Naive B cell (primary cell): ENCODE measurements around the gene ERG. TPM values are rescaled to one million over a fixed set of nuclear protein-coding genes. Genes with fewer than 3 reads are reported as not detected.
A peak's percentile ranks its signal among the peaks of the same experiment; 100 is the strongest.

Experiments used
- ATAC-seq, 2 donors: fragments of 150-1000 bp; cut with Tn5 transposase; 2 replicates each; pipeline ENCODE4 v1.10.0; 2021; ENCODE audit warnings: low read depth in 2 of 2, mild to moderate bottlenecking in 2 of 2, moderate library complexity in 2 of 2
- DNase-seq: peaks from one replicate; pipeline ENCODE4 v3.0.0; 2022
- H3K27ac Mint-ChIP-seq, 6 donors: one replicate each; pipeline ENCODE4 v1.8.0; 2020 to 2022; ENCODE audit warnings: mild to moderate bottlenecking in 6 of 6, mixed read lengths in 6 of 6, moderate library complexity in 5 of 6, inconsistent platforms in 2 of 6
- H3K27me3 Mint-ChIP-seq, 3 donors: one replicate each; pipeline ENCODE4 v1.8.0; 2021 to 2022; ENCODE audit warnings: mixed read lengths in 3 of 3, mild to moderate bottlenecking in 1 of 3
- H3K36me3 Mint-ChIP-seq, 2 donors: one replicate each; pipeline ENCODE4 v1.8.0; 2020 to 2022; ENCODE audit warnings: mixed read lengths in 2 of 2, inconsistent platforms in 1 of 2, mild to moderate bottlenecking in 1 of 2
- H3K4me1 Mint-ChIP-seq, 3 donors: one replicate each; pipeline ENCODE4 v1.8.0; 2020 to 2022; ENCODE audit warnings: mixed read lengths in 3 of 3, inconsistent platforms in 1 of 3, mild to moderate bottlenecking in 1 of 3, moderate library complexity in 1 of 3
- H3K4me3 Mint-ChIP-seq, 8 donors: one replicate each; pipeline ENCODE4 v1.8.0; 2020 to 2022; ENCODE audit warnings: mild to moderate bottlenecking in 8 of 8, mixed read lengths in 8 of 8, moderate library complexity in 8 of 8, inconsistent platforms in 2 of 8
- H3K9me3 Mint-ChIP-seq, 7 donors: one replicate each; pipeline ENCODE4 v1.8.0; 2020 to 2022; ENCODE audit warnings: mixed read lengths in 7 of 7, mild to moderate bottlenecking in 5 of 7, inconsistent platforms in 2 of 7, moderate library complexity in 1 of 7
- polyA plus RNA-seq, 6 donors: library from polyadenylated mRNA; unstranded; fragments of 300-500 nt; fragmentation: Illumina TruSeq; gene quantifications; one replicate each; pipeline ENCODE4 v1.2.3, GENCODE V29; 2021; ENCODE audit warnings: low read depth in 6 of 6

Gene ERG
- polyA plus RNA-seq, 6 donors from 2014 or later, result not detected

- ATAC-seq (no peak), DNase-seq (no peak)
- H3K4me3 Mint-ChIP-seq, result no peak overlapping the region
- peaks cover 45 to 65% (median 57%) of the 10 kb centered on the region in 3 donors for H3K27me3 Mint-ChIP-seq
- H3K36me3 Mint-ChIP-seq, result no peaks in the 10 kb centered on the region
- H3K9me3 Mint-ChIP-seq, result peaks cover 0 to 1% (median 0%) of the 10 kb centered on the region in 7 donors
- peaks cover 2 to 7% (median 6%) of the 10 kb centered on the region in 3 donors for H3K4me1 Mint-ChIP-seq
- H3K27ac Mint-ChIP-seq, result no peak overlapping the region
Measured at GRCh38 chr21:38494251-38494642, 4.0 kb downstream of the ERG start.

DNA sequence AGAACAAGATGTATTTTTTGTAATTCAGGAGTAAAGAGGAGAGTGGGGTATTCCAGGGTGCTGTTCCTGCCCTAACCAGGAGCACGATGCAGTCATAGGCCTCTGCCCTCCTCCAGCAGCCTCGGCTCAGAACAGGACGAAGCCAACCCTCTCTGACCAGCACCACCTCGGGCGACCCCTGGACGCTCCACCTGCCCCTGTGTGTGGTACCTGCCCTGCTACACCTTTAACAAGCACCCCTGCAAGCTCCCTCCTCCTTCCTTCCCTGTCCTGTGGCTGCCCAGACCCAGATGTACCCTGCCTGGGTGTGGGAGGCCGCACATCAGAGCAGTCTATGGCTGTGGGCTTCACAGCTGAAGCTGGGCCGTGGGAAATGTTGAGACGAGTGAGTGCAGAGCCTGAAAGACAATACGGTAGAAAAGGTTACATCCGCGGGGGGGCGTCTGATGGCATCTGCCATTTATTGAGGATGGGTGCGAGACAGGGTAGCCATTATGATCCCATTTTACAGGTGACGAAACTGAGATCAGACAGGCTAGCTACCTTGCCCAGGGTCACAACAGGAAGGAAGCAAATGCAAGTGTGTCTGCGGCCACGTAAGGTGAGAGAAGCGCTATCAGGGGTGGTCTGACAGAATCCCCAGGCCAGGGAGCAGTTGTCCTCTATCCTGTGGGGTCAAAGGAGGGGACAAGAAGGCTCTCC, 4.6 kb downstream of the ERG start:
- H3K27ac Mint-ChIP-seq, result peak overlapping the region in 1 of 6 donors; percentile 44
- no peak for DNase-seq
- H3K9me3 Mint-ChIP-seq, result peaks cover 0 to 1% (median 0%) of the 10 kb centered on the region in 7 donors
- peaks cover 45 to 63% (median 56%) of the 10 kb centered on the region in 3 donors for H3K27me3 Mint-ChIP-seq
- no peaks in the 10 kb centered on the region for H3K36me3 Mint-ChIP-seq
- ATAC-seq, result no peak
- H3K4me1 Mint-ChIP-seq, result peaks cover 1 to 7% (median 6%) of the 10 kb centered on the region in 3 donors
- H3K4me3 Mint-ChIP-seq, result no peak overlapping the region

DNA sequence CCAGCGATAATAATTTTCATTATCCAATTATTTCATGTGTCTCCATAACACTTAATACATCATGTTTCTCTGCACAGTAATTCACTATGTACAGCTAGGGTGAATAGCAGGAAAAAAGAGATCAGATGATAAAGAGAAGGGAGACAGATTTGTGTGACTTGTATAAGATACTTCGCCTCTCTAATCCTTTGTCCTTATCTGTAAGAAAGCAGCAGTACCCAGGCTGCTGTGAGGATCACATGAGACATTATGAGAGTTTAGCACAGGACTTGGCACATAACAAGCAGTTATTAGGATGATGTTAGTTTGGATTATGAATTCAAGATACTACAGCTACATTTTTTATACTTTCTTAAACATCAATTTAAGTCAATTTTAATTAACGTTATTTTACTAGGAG, 6.3 kb downstream of the ERG start:
- peaks cover 0 to 1% (median 0%) of the 10 kb centered on the region in 7 donors for H3K9me3 Mint-ChIP-seq
- peaks cover 40 to 52% (median 42%) of the 10 kb centered on the region in 3 donors for H3K27me3 Mint-ChIP-seq
- DNase-seq, result no peak
- peaks cover 0 to 7% (median 6%) of the 10 kb centered on the region in 3 donors for H3K4me1 Mint-ChIP-seq
- no peak overlapping the region for H3K27ac Mint-ChIP-seq
- H3K36me3 Mint-ChIP-seq, result no peaks in the 10 kb centered on the region
- no peak overlapping the region for H3K4me3 Mint-ChIP-seq
- ATAC-seq, result no peak

DNA sequence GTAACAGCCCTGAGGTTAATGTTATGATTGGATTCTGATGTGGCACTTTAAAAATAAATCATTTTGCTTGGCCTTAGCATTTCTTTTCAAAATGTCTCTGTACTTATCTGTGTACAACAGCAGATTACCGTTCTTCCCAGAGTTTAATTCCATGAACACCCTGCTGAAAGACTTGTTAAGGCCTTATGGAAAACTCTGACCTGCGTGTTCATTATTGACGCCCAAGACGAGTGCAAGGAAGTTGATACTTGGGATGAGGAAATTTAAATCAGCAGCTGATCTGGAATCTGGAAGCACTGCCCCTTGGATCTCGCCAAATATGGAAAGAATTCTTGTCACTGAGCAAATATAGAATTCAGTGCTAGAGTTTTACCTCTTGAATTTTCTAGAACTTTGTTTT, 6.7 kb downstream of the ERG start:
- peaks cover 38 to 51% (median 42%) of the 10 kb centered on the region in 3 donors for H3K27me3 Mint-ChIP-seq
- H3K27ac Mint-ChIP-seq, result no peak overlapping the region
- no peak for ATAC-seq

GRCh38 chr21:38490411-38491020, 7.8 kb downstream of the ERG start:
- peaks cover 0 to 1% (median 0%) of the 10 kb centered on the region in 7 donors for H3K9me3 Mint-ChIP-seq
- H3K36me3 Mint-ChIP-seq, result no peaks in the 10 kb centered on the region
- H3K27ac Mint-ChIP-seq, result no peak overlapping the region
- ATAC-seq (no peak), DNase-seq (no peak)
- H3K4me3 Mint-ChIP-seq, result no peak overlapping the region
- H3K4me1 Mint-ChIP-seq, result peaks cover 0 to 7% (median 6%) of the 10 kb centered on the region in 3 donors
- peaks cover 29 to 48% (median 33%) of the 10 kb centered on the region in 3 donors for H3K27me3 Mint-ChIP-seq

More for the DNA sequence above, 6.7 kb downstream of the ERG start:
- peaks cover 0 to 7% (median 6%) of the 10 kb centered on the region in 3 donors for H3K4me1 Mint-ChIP-seq
- H3K36me3 Mint-ChIP-seq, result no peaks in the 10 kb centered on the region
- H3K4me3 Mint-ChIP-seq, result no peak overlapping the region
- DNase-seq, result no peak
- H3K9me3 Mint-ChIP-seq, result peaks cover 0 to 1% (median 0%) of the 10 kb centered on the region in 7 donors

DNA sequence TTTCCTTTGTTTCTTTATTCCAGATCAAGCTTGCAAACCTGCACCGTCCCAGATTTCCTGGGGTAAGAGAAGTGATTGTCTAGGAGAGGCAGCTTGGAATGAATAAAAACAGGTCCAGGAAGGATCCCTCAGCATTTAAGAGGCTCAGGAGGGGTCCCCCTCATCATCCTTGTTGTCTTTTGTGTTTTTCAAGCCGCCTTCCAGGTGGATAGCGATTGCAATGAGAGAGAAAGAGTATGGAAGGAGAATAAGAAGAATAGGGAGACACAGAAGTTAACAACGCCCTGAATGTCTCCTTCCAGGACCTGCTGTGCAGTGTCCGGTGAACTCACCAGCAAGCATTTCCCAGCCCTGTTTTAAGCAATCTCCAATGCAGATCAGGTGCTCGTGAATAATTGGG, 8.5 kb downstream of the ERG start:
- no peak for ATAC-seq
- peaks cover 0 to 6% (median 4%) of the 10 kb centered on the region in 3 donors for H3K4me1 Mint-ChIP-seq
- peaks cover 21 to 41% (median 25%) of the 10 kb centered on the region in 3 donors for H3K27me3 Mint-ChIP-seq
- no peak for DNase-seq
- no peak overlapping the region for H3K4me3 Mint-ChIP-seq
- H3K27ac Mint-ChIP-seq, result no peak overlapping the region
- peaks cover 0 to 1% (median 0%) of the 10 kb centered on the region in 7 donors for H3K9me3 Mint-ChIP-seq
- H3K36me3 Mint-ChIP-seq, result no peaks in the 10 kb centered on the region

DNA sequence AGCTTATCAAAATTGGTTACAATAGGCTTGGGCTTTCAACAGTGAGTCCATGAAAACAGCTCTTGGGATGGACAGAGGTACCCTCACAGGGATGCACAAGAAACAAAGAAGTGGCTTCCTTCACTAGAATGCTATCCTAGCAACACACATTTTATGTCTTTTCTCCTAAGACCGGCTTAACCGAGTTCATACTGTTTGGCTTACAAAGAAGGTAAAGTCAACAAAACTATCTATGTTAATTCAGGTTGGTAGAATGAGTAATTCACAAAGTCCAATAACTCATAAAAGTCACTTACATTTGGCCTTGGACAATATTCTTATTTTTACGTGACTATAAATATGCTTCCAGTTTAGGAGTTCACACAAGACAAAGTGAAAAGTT, 9.0 kb downstream of the ERG start:
- H3K36me3 Mint-ChIP-seq, result no peaks in the 10 kb centered on the region
- peaks cover 0 to 1% (median 0%) of the 10 kb centered on the region in 7 donors for H3K9me3 Mint-ChIP-seq
- H3K27ac Mint-ChIP-seq, result no peak overlapping the region
- DNase-seq (no peak), ATAC-seq (no peak)
- H3K4me1 Mint-ChIP-seq, result peaks cover 0 to 6% (median 4%) of the 10 kb centered on the region in 3 donors
- no peak overlapping the region for H3K4me3 Mint-ChIP-seq
- peaks cover 17 to 37% (median 22%) of the 10 kb centered on the region in 3 donors for H3K27me3 Mint-ChIP-seq

DNA sequence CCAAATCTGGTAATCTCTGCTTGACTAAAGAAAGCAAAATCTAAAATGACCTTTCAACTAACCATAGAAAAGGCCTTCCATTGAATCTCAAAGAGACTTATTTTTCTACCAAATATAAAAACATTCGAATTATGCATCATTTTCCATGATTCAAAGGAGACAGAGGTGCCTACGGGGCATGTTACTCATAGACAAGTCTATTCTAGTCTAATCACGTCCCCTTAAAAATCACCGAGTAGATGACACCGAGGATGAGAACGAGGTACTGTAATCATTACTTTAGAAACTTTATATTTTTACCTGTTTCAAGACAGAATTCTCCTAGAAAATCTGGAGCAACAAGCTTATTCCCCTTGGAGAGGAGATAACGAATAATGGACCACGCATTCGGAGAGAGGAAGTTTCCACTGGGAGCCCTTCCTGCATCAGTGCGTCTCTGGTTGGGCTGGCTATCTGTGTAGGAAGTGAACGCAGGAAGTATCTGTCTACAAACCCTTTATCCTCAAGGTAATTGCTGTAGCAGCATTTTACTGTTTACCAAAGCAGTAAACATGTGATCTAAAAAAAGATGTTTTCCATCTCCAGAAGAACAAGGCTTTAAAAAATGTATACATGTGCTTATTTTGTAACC, 9.5 kb downstream of the ERG start:
- Mint-ChIP-seq H3K4me1 (peaks cover 0 to 3% (median 2%) of the 10 kb centered on the region in 3 donors), H3K36me3 (no peaks in the 10 kb centered on the region), H3K9me3 (peaks cover 0 to 1% (median 0%) of the 10 kb centered on the region in 7 donors), H3K4me3 (peak overlapping the region in 1 of 8 donors; percentile 2), H3K27me3 (peaks cover 14 to 34% (median 20%) of the 10 kb centered on the region in 3 donors), H3K27ac (no peak overlapping the region)
- DNase-seq (no peak), ATAC-seq (no peak)

DNA sequence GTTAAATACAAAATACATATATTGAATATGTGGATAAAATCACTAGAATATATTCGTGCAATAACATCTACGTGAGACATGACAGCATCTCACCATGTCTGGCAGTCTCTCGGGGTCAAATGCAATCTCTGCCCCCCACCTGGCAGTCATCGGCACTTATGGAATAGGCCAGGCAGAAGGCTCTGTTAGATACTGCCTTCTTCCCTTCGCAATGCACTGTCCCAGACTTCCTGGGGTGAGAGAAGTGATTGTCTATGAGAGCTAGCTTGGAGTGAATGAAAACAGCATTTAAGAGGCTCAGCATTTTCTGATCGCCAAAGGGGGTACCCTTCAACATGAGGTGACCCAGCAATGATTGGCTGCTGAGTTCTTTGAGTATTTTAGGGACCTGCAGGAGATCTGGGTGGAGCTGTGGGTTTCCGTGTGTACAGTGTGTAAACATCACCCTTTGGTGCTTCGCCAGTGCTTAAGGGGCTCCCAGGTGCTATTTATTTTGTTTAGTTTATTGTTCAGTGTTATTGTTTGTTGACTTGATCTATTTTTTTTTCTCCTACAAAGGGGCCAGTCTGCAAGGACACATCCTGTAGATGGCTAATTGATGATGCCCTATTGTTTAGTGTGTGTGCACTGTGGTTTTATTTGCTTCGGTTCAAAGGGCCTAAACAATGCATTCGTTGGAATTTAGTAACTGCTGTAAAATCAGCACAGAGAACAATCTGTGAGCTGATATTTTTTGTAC, 10.2 kb downstream of the ERG start:
- H3K27ac Mint-ChIP-seq, result no peak overlapping the region
- no peak for ATAC-seq
- no peaks in the 10 kb centered on the region for H3K9me3 Mint-ChIP-seq
- no peak for DNase-seq
- H3K4me1 Mint-ChIP-seq, result no peaks in the 10 kb centered on the region
- peaks cover 10 to 29% (median 18%) of the 10 kb centered on the region in 3 donors for H3K27me3 Mint-ChIP-seq
- H3K36me3 Mint-ChIP-seq, result no peaks in the 10 kb centered on the region
- no peak overlapping the region for H3K4me3 Mint-ChIP-seq

DNA sequence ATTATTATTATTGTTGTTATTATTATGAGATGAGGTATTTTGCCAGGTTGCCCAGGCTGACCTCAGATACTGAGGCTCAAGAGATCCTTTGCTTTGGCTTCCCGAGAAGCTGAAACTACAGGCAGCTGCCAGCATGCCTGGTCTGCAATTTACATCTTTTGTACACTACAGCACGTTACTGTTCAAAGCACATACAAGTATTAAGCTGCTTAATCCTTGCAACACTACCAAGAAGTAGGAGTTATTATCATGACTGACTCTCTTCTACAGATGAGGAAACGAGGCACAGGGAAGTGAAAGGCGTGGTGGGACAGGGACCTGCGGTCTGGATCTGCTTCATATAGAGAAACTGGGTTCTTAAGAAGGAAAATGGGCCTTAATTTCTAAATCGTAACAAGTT, 11.6 kb downstream of the ERG start:
- Mint-ChIP-seq H3K27me3 (peaks cover 5 to 22% (median 11%) of the 10 kb centered on the region in 3 donors), H3K9me3 (no peaks in the 10 kb centered on the region), H3K4me3 (no peak overlapping the region), H3K27ac (no peak overlapping the region), H3K36me3 (no peaks in the 10 kb centered on the region), H3K4me1 (no peaks in the 10 kb centered on the region)
- ATAC-seq, result no peak
- no peak for DNase-seq

- no peak overlapping the region for H3K27ac Mint-ChIP-seq
- peaks cover 5 to 22% (median 6%) of the 10 kb centered on the region in 3 donors for H3K27me3 Mint-ChIP-seq
- H3K4me1 Mint-ChIP-seq, result no peaks in the 10 kb centered on the region
- H3K36me3 Mint-ChIP-seq, result no peaks in the 10 kb centered on the region
- no peaks in the 10 kb centered on the region for H3K9me3 Mint-ChIP-seq
- peak overlapping the region in 1 of 8 donors; percentile 52 for H3K4me3 Mint-ChIP-seq
- DNase-seq (no peak), ATAC-seq (no peak)
Measured at GRCh38 chr21:38486221-38486620, 12.1 kb downstream of the ERG start.

DNA sequence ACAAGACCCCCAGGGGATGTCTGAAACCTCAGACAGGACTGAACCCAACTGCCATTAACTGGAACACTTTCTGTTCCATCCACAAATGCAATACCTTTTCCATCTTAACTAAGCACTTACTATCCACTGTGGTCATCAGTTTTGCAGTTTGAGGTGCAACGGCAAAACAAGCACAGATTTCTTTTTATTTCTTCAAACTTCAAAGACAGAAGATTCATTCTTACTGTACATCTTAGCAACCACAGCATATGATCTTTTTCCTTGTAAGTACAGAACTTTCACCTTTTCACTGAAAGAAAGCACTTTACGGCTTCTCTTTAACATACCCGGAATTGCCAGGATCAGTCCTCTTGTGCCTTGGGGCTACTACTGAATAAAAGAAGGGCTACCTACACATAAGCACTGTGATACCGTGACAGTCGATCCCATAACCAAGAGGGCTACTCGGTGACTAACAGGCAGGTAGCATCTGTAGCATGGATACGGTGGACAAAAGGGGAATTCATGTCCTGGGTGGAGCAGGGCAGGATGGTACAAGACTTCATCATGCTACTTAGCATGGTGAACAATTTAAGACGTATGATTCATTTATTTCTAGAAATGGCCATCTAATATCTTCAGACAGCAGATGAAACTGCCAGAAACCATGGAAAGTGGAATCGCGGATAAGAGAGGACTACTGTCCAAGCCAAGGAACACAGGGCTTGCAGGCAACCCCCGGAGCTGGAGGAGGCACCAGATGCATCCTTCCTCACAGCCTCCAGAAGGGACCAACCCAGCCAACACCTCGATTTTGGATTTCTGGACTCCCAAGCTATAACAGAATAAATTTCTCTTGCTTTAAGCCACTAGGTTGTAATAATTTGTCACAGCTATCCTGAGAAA, 18.4 kb downstream of the ERG start:
- H3K27me3 Mint-ChIP-seq, result peaks cover 40 to 45% (median 44%) of the 10 kb centered on the region in 3 donors
- DNase-seq (no peak), ATAC-seq (no peak)
- peaks cover 0 to 3% of the 10 kb centered on the region in 2 donors for H3K36me3 Mint-ChIP-seq
- H3K27ac Mint-ChIP-seq, result no peak overlapping the region
- H3K4me3 Mint-ChIP-seq, result no peak overlapping the region
- H3K4me1 Mint-ChIP-seq, result peaks cover 5 to 21% (median 18%) of the 10 kb centered on the region in 3 donors
- H3K9me3 Mint-ChIP-seq, result peaks cover 0 to 1% (median 0%) of the 10 kb centered on the region in 7 donors
